Ramos (cell line): ENCODE measurements around the gene C9orf72.

Source experiments
- in situ Hi-C: fragments of 300-500 bp; cut with MboI; formaldehyde crosslinking; loops from one replicate; pipeline ENCODE4 v1.14.3; 2022; ENCODE audit warnings: low sequenced_read_pairs; ENCODE audit not compliant: unreplicated experiment

Gene C9orf72

GRCh38 chr9:27540502-27540901, 32.8 kb downstream of the C9orf72 start:
- in situ Hi-C loops = no loop called here

- in situ Hi-C loops = no loop called here
Observed at GRCh38 chr9:27539479-27540441, 33.5 kb downstream of the C9orf72 start.

GRCh38 chr9:27538647-27539046, 34.6 kb downstream of the C9orf72 start:
- in situ Hi-C loops = no loop called here

- in situ Hi-C loops = no loop called here
Observed at GRCh38 chr9:27537756-27538155, 35.5 kb downstream of the C9orf72 start.

GRCh38 chr9:27537027-27537435, 36.2 kb downstream of the C9orf72 start:
- in situ Hi-C loops = no loop called here

GRCh38 chr9:27536168-27536567, 37.1 kb downstream of the C9orf72 start:
- in situ Hi-C loops = no loop called here

- in situ Hi-C loops = no loop called here
Observed at GRCh38 chr9:27535701-27536118, 37.6 kb downstream of the C9orf72 start.

- in situ Hi-C loops = no loop called here
Observed at GRCh38 chr9:27534658-27535209, 38.5 kb downstream of the C9orf72 start.

GRCh38 chr9:27534131-27534530, 39.1 kb downstream of the C9orf72 start:
- in situ Hi-C loops = no loop called here

- in situ Hi-C loops = no loop called here
Observed at GRCh38 chr9:27533311-27533710, 40.0 kb downstream of the C9orf72 start.

GRCh38 chr9:27532046-27532445, 41.2 kb downstream of the C9orf72 start:
- in situ Hi-C loops = no loop called here

GRCh38 chr9:27530915-27531755, 42.1 kb downstream of the C9orf72 start:
- in situ Hi-C loops = no loop called here

- in situ Hi-C loops = loop anchor here (10.0 kb wide), 1 partner anchor 195 kb away; no protein-coding TSS in a partner anchor
Observed at GRCh38 chr9:27529316-27530278, 43.7 kb downstream of the C9orf72 start, which contains the start of gene MOB3B. TSS of gene MOB3B (minus strand) at chr9:27529814. CDS start at chr9:27455550, 74,264 bp downstream.

- in situ Hi-C loops = loop anchor here (10.0 kb wide), 1 partner anchor 194 kb away; no protein-coding TSS in a partner anchor
Observed at GRCh38 chr9:27528886-27529315, 44.4 kb downstream of the C9orf72 start.

GRCh38 chr9:27528076-27528885, 45.0 kb downstream of the C9orf72 start:
- in situ Hi-C loops = loop anchor here (10.0 kb wide), 1 partner anchor 193 kb away; no protein-coding TSS in a partner anchor

GRCh38 chr9:27527702-27528075, 45.6 kb downstream of the C9orf72 start:
- in situ Hi-C loops = loop anchor here (10.0 kb wide), 1 partner anchor 193 kb away; no protein-coding TSS in a partner anchor

- in situ Hi-C loops = loop anchor here (10.0 kb wide), 1 partner anchor 189 kb away; no protein-coding TSS in a partner anchor
Observed at GRCh38 chr9:27524236-27524635, 49.0 kb downstream of the C9orf72 start, which contains the start of gene IFNK. TSS of gene IFNK (plus strand) at chr9:27524290. CDS start at chr9:27524337, 47 bp downstream.

GRCh38 chr9:27523141-27523540, 50.1 kb downstream of the C9orf72 start:
- in situ Hi-C loops = loop anchor here (10.0 kb wide), 1 partner anchor 188 kb away; no protein-coding TSS in a partner anchor
